IMR-90 (cell line): Measurements from ENCODE around the gene PIK3C2B. TPM values are rescaled to one million over a fixed set of nuclear protein-coding genes. Genes with fewer than 3 reads are reported as not detected.

ENCODE experiments used
- ATAC-seq: fragments of 200-7000 bp; cut with Tn5 transposase; 2 replicates; pipeline ENCODE4 v1.9.1; 2020; ENCODE audit warnings: low read depth, mild to moderate bottlenecking, moderate library complexity
- BruUV-seq: library from RNA; stranded (reverse); fragments of 400-500 nt; replicated peaks from 2 replicates; lab custom pipeline; 2021; lab: Mats Ljungman, UMichigan
- CTCF ChIA-PET: fragments of 300-600 bp; formaldehyde crosslinking; extraction: SDS; loops from one replicate; lab custom pipeline; 2021; ENCODE audit warnings: antibody characterized with exemption; lab: Yijun Ruan, JAX
- POLR2A ChIA-PET: fragments of 300-600 bp; sonication (Branson Sonifier 250); formaldehyde crosslinking; loops from one replicate; lab custom pipeline; 2022; ENCODE audit warnings: antibody characterized with exemption; ENCODE audit not compliant: unreplicated experiment; lab: Charles Lee
- DNase-seq: peaks from one replicate; pipeline ENCODE4 v3.0.0; 2013
- H2AFZ ChIP-seq: replicated peaks from 2 replicates; pipeline ENCODE3; 2013; ENCODE audit warnings: low read length, mild to moderate bottlenecking; ENCODE audit not compliant: poor library complexity
- H2AK5ac ChIP-seq: 2 replicates; pipeline ENCODE4 v1.6.1; 2013; ENCODE audit warnings: low read depth, low read length, inconsistent platforms
- H2AK9ac ChIP-seq: replicated peaks from 2 replicates; pipeline ENCODE3; 2013; ENCODE audit warnings: mild to moderate bottlenecking, low read depth, low read length, moderate library complexity; ENCODE audit not compliant: poor library complexity
- H2BK120ac ChIP-seq: 2 replicates; pipeline ENCODE4 v1.6.1; 2013; ENCODE audit warnings: low read depth, low read length, inconsistent platforms
- H2BK15ac ChIP-seq: 3 replicates; pipeline ENCODE4 v1.6.1; 2013; ENCODE audit warnings: low read depth, low read length, inconsistent platforms
- H2BK20ac ChIP-seq: 2 replicates; pipeline ENCODE4 v1.6.1; 2013; ENCODE audit warnings: low read depth, mild to moderate bottlenecking, inconsistent platforms, low read length, moderate library complexity
- H2BK5ac ChIP-seq: 2 replicates; pipeline ENCODE4 v1.6.1; 2013; ENCODE audit warnings: mild to moderate bottlenecking, low read depth, low read length, inconsistent platforms; ENCODE audit not compliant: poor library complexity, severe bottlenecking
- H3K14ac ChIP-seq: replicated peaks from 2 replicates; pipeline ENCODE4 v1.6.1; 2013; ENCODE audit warnings: low read depth, low read length, inconsistent platforms
- H3K18ac ChIP-seq: 2 replicates; pipeline ENCODE4 v1.6.1; 2013; ENCODE audit warnings: low read depth, low read length, control low read depth
- H3K23ac ChIP-seq: 2 replicates; pipeline ENCODE4 v1.6.1; 2013; ENCODE audit warnings: low read depth, low read length, inconsistent platforms
- H3K27ac ChIP-seq: 2 replicates; pipeline ENCODE4 v1.5.1; 2013; ENCODE audit warnings: mild to moderate bottlenecking, control low read depth, low read length; ENCODE audit not compliant: insufficient read depth
- H3K27me3 ChIP-seq: 2 replicates; pipeline ENCODE4 v1.6.1; 2013; ENCODE audit warnings: low read length; ENCODE audit not compliant: control insufficient read depth, insufficient read depth
- H3K36me3 ChIP-seq: 2 replicates; pipeline ENCODE4 v1.6.1; 2013; ENCODE audit warnings: low read length, mixed read lengths; ENCODE audit not compliant: control insufficient read depth, insufficient read depth
- H3K4ac ChIP-seq: 2 replicates; pipeline ENCODE4 v1.6.1; 2013; ENCODE audit warnings: low read depth, low read length, inconsistent platforms
- H3K4me1 ChIP-seq: 2 replicates; pipeline ENCODE4 v1.6.1; 2013; ENCODE audit warnings: low read length, mixed read lengths; ENCODE audit not compliant: control insufficient read depth, insufficient read depth
- H3K4me2 ChIP-seq: 2 replicates; pipeline ENCODE4 v1.6.1; 2013; ENCODE audit warnings: low read depth, mild to moderate bottlenecking, control low read depth, low read length, moderate library complexity
- H3K4me3 ChIP-seq: 2 replicates; pipeline ENCODE4 v1.5.1; 2013; ENCODE audit warnings: low read depth, mild to moderate bottlenecking, control low read depth, low read length, moderate library complexity; ENCODE audit not compliant: insufficient read depth
- H3K56ac ChIP-seq: 2 replicates; pipeline ENCODE4 v1.6.1; 2013; ENCODE audit warnings: low read length, inconsistent platforms; ENCODE audit not compliant: insufficient read depth; ENCODE audit errors: extremely low read depth
- H3K79me1 ChIP-seq, 2 experiments: 2 replicates each; pipeline ENCODE4 v1.6.1; 2013; ENCODE audit warnings: low read length in 2 of 2, inconsistent platforms in 1 of 2, low read depth in 1 of 2
- H3K9ac ChIP-seq: 2 replicates; pipeline ENCODE4 v1.6.1; 2013; ENCODE audit warnings: low read depth, low read length, control low read depth
- H3K9me1 ChIP-seq: 2 replicates; pipeline ENCODE4 v1.6.1; 2013; ENCODE audit warnings: low read length, inconsistent platforms; ENCODE audit not compliant: insufficient read depth
- H3K9me3 ChIP-seq: 2 replicates; pipeline ENCODE4 v1.6.1; 2013; ENCODE audit warnings: low read length; ENCODE audit not compliant: control insufficient read depth, insufficient read depth
- H4K20me1 ChIP-seq: 2 replicates; pipeline ENCODE4 v1.6.1; 2013; ENCODE audit warnings: low read length, inconsistent platforms; ENCODE audit not compliant: insufficient read depth
- H4K5ac ChIP-seq: 2 replicates; pipeline ENCODE4 v1.6.1; 2013; ENCODE audit warnings: mild to moderate bottlenecking, low read depth, low read length, control low read depth
- H4K8ac ChIP-seq, 2 experiments: 2 replicates each; pipeline ENCODE4 v1.6.1; 2013; ENCODE audit warnings: low read depth in 2 of 2, low read length in 2 of 2, control low read depth in 1 of 2, inconsistent platforms in 1 of 2
- H4K91ac ChIP-seq: 2 replicates; pipeline ENCODE4 v1.6.1; 2013; ENCODE audit warnings: low read depth, low read length, inconsistent platforms; ENCODE audit not compliant: insufficient read depth
- CEBPB ChIP-seq: IDR thresholded peaks from 2 replicates; pipeline ENCODE4 v1.6.1; 2012; ENCODE audit warnings: low read depth, low read length, improper control_type of control experiment
- CHD1 ChIP-seq: IDR thresholded peaks from 2 replicates; pipeline ENCODE4 v1.6.1; 2012; ENCODE audit warnings: low read depth, low read length, improper control_type of control experiment
- CTCF ChIP-seq: conservative IDR thresholded peaks from 2 replicates; pipeline ENCODE4 v1.5.1; 2012; ENCODE audit warnings: mild to moderate bottlenecking, low read depth, low read length, improper control_type of control experiment
- ELK1 ChIP-seq: fragments of 150-350 bp; IDR thresholded peaks from 2 replicates; pipeline ENCODE4 v1.6.1; 2016; ENCODE audit warnings: low read depth, mild to moderate bottlenecking, low read length, moderate library complexity, borderline replicate concordance
- MAFK ChIP-seq: IDR thresholded peaks from 2 replicates; pipeline ENCODE4 v1.6.1; 2012; ENCODE audit warnings: low read depth, low read length, improper control_type of control experiment
- MAZ ChIP-seq: IDR thresholded peaks from 2 replicates; pipeline ENCODE4 v1.6.1; 2012; ENCODE audit warnings: low read depth, mild to moderate bottlenecking, low read length, improper control_type of control experiment, moderate library complexity, borderline replicate concordance
- RCOR1 ChIP-seq: IDR thresholded peaks from 2 replicates; pipeline ENCODE4 v1.6.1; 2012; ENCODE audit warnings: mild to moderate bottlenecking, low read length, improper control_type of control experiment; ENCODE audit not compliant: insufficient replicate concordance
- SMC3 ChIP-seq: fragments of 150-350 bp; IDR thresholded peaks from 2 replicates; pipeline ENCODE4 v1.6.1; 2016; ENCODE audit warnings: low read depth, mild to moderate bottlenecking, antibody characterized with exemption, low read length, moderate library complexity
- USF2 ChIP-seq: fragments of 150-350 bp; IDR thresholded peaks from 2 replicates; pipeline ENCODE4 v1.6.1; 2017; ENCODE audit warnings: mild to moderate bottlenecking, antibody characterized with exemption, low read length, low read depth
- WGBS, 2 experiments: methylation state at CpG; one replicate each; pipeline versions ENCODE4 v1.1.5 to v1.1.7; 2013; ENCODE audit warnings: missing lambda C conversion rate in 2 of 2; ENCODE audit not compliant: insufficient read length in 1 of 2; ENCODE audit errors: extremely low coverage in 2 of 2; 5-methylcytosine and 5-hydroxymethylcytosine counted together
- dilution Hi-C: fragments of 300-500 bp; cut with HindIII; formaldehyde crosslinking; loops from one replicate; pipeline ENCODE4 v1.14.3; 2018; ENCODE audit warnings: low sequenced_read_pairs; ENCODE audit not compliant: unreplicated experiment
- in situ Hi-C: fragments of 300-500 bp; cut with MboI; formaldehyde crosslinking; loops from 3 replicates; pipeline ENCODE4 v1.14.3; 2019; ENCODE audit warnings: low sequenced_read_pairs, inconsistent platforms, mixed read lengths
- intact Hi-C: fragments of 100-400 bp; cut with micrococcal nuclease; formaldehyde crosslinking; loops from 2 replicates; pipeline ENCODE4 v1.10.0; 2022
- polyA plus RNA-seq, 3 experiments: library from polyadenylated mRNA; depleted of rRNA; stranded (reverse); fragments of >200 nt; gene quantifications; 2 replicates each; pipeline ENCODE4 v1.2.3, GENCODE V29; 2012; ENCODE audit warnings: low replicate concordance in 1 of 3
- total RNA-seq: library from RNA; depleted of rRNA; stranded (reverse); fragments of >200 nt; gene quantifications from 2 replicates; pipeline ENCODE4 v1.2.3, GENCODE V29; 2012

Gene PIK3C2B
- total and polyA plus RNA-seq, 2 of the 4 experiments (the other 2 are of a cell fraction): 1.1 to 2.9 TPM

GRCh38 chr1:204454476-204454875 lies 40.1 kb downstream of the PIK3C2B start:
- POLR2A ChIA-PET: interaction anchor here (0.9 kb wide), 1 partner anchor 12 kb away, joined by 8 read pairs; no protein-coding TSS in a partner anchor
- no peak overlapping the region for H3K23ac ChIP-seq
- intact Hi-C loops: no loop called here

More at GRCh38 chr1:204454476-204454875, 40.1 kb downstream of the PIK3C2B start:
- in situ Hi-C loops: no loop called here
- Histone ChIP-seq H4K8ac (no peak overlapping the region), H3K4me3 (no peak overlapping the region), H2BK5ac (no peak overlapping the region), H3K4me1 (no peaks in the 10 kb centered on the region), H3K9me1 (no peaks in the 10 kb centered on the region), H3K36me3 (peaks cover 8% of the 10 kb centered on the region), H2BK15ac (no peak overlapping the region), H4K5ac (no peak overlapping the region), H3K56ac (no peak overlapping the region), H3K9ac (no peak overlapping the region), H2BK20ac (no peak overlapping the region), H2AK5ac (no peak overlapping the region), H3K9me3 (no peaks in the 10 kb centered on the region), H4K91ac (no peak overlapping the region), H3K14ac (no peak overlapping the region), H2BK120ac (no peak overlapping the region), H3K4me2 (no peak overlapping the region), H3K79me1 (no peaks in the 10 kb centered on the region), H3K27ac (no peak overlapping the region), H3K4ac (no peak overlapping the region), H3K18ac (no peak overlapping the region), H3K27me3 (no peaks in the 10 kb centered on the region), H2AK9ac (no peak overlapping the region), H4K20me1 (no peaks in the 10 kb centered on the region), H2AFZ (no peak overlapping the region)
- dilution Hi-C loops: no loop called here
- ATAC-seq (no peak), DNase-seq (no peak)
- no TSS peak for BruUV-seq
- WGBS, 2 experiments: no CpG with 5 or more reads among the region's 4 CpGs
- TF ChIP-seq MAFK (no peak), USF2 (no peak), CEBPB (no peak), ELK1 (no peak), SMC3 (no peak), MAZ (no peak), CHD1 (no peak), CTCF (no peak), RCOR1 (no peak)
- CTCF ChIA-PET: no interaction called here
